DMS53 treated with DMSO at 0.1 percent for 48 hours (cell line): ENCODE measurements around the gene SPATA2.
"Not testable (repeated sequence)": the region's sequence is repeated elsewhere in the genome, so short reads cannot be mapped to it uniquely, and the experiment has no call there.

Experiments
- DNase-seq: peaks from one replicate; lab custom pipeline; 2025; ENCODE audit not compliant: unreplicated experiment; lab: John Stamatoyannopoulos, UW

SPATA2 gene

DNA sequence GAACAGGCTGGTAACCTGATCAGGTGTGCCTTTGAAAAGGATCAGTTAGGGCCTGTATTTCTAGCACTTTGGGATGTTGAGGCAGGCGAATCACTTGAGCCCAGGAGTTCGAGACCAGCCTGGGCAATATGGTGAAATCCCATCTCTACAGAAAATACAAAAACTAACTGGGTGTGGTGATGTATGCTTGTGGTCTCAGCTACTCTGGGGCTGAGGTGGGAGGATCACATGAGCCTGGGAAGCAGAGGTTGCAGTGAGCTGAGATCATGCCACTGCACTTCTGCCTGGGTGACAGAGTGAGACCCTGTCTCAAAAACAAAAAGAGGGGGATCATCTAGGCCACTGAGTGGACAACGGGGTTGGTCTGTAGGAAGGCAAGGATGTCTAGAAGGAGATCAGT, 54.1 kb downstream of the SPATA2 start:
- not testable (repeated sequence) for DNase-seq

DNA sequence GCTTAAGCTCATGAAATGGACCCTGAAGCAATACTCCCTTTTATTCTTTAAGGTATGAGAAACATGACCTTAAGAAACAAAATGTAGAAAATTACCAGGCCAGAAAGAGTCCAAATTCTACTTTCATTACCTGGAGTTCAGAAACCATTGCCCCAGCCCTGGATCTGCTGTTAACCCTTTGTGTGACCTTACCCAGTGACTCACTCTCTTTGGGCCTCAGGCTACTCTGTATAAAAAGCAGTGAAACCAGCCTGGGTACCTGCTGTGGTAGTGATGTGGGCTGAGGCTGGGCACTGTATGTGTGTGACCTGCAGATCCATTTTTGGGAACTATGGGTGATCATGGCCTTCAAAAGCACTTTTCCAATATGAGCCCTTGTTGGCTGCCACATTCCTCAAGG, 55.5 kb downstream of the SPATA2 start:
- no peak for DNase-seq

- DNase-seq, result no peak
These were observed 56.3 kb downstream of the SPATA2 start for GRCh38 chr20:49859011-49859410.

GRCh38 chr20:49858076-49858585, 57.2 kb downstream of the SPATA2 start:
- no peak for DNase-seq

GRCh38 chr20:49856904-49857303, 58.4 kb downstream of the SPATA2 start:
- no peak for DNase-seq

DNA sequence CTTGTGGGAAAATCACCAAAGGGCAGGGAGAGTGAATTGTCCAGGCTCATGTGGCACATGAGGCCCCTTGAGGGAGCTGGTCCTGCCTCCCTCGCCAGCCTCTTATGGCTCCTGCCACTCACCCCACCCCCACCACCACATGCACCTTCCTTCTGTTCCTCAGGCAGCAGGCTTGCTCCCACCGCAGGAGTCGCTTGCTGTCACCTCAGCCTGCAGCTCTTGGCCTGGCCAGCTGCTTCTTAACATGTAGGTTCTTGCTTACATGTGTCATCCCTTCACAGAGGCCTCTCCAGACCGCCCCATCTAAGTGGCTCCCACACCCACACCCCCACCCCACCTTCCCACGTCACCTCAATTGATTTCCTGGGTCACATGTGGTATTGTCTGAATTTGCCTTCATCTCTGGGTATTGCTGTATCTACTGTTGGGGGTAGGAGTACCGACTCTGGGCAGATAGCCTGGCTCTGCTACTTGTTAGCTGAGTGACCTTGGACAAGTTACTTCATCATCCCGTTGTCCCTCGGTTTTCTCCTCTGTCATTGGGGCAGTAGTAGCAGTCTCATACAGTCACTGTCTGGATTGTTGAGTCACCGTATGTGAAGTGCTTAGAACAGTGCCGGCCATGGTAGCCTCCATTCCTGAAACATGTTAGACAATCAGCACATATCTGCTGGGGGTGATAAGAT, 61.0 kb downstream of the SPATA2 start:
- DNase-seq, result no peak

- peak; percentile 38 for DNase-seq
These were observed 61.7 kb downstream of the SPATA2 start for GRCh38 chr20:49853640-49854039.
